ENCODE data around the gene CACNA1S. TPM values are rescaled to one million over a fixed set of nuclear protein-coding genes. Genes with fewer than 3 reads are reported as not detected.

CACNA1S gene
- total and polyA plus RNA-seq, 2 donors (not counting 1 experiment from before 2014, with no cell fraction given) = not detected

DNA sequence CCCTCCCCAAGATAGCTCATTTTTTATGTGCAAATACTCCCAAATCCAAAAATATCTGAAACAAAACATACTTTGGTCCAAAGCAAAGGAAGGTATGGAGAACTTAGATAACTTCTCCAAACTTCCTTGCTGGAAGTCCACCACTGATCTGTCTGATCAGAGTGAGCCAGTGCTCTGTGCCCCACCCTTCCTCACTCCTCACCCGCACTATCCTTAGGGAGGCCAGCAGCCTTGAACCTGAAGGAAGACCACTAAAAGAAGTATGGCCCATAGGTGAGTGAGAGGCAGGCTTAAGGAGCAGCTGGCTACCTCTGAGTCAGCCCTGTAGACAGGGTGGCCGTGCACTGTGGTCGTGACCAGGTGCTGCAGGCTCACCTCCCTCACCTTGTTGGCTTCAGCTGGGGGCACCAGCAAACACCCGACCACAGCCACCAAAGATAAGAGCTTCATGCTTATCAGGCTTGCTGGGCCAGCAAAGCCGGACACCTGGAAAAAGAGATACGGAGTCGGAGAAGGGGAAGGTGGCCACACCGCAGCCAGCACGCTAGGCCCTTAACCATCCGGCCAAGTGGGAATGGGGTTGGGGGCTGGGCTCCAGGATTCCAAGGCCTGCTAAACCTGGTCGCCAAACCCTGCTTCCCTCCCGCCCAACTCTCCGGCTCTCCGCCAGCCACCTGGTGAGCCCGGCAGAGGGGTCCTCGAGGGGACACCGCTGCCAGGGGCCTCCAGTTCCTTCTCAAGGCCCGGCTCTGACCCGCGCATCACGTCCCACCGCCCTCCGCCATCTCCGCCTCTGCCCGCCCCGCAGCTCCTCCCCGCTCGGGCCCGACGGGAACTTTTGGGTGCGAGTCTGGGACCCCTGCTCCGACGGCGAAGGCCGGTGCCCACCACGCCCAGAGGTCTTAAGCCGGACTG is 41.5 kb upstream of the CACNA1S start:
- Histone ChIP-seq H3K27me3 (replicated peaks in 1 of 4; ENCODE audit: control extremely low read depth in 1 of 4, control insufficient read depth in 3 of 4, insufficient read depth in 4 of 4, low read length in 3 of 4) (peaks cover 0 to 16% (median 4%) of the 10 kb centered on the region in 4 experiments), H3K4me1 (ENCODE audit: control insufficient read depth in 2 of 2, insufficient read depth in 2 of 2, low read length in 2 of 2) (peaks cover 9 to 17% of the 10 kb centered on the region in 2 donors), H3K4me2 (replicated peaks; ENCODE audit: low read depth, low read length, poor library complexity, severe bottlenecking) (peak overlapping the region; percentile 83), H3K9me3 (ENCODE audit: control extremely low read depth in 1 of 3, control insufficient read depth in 2 of 3, insufficient read depth in 1 of 3, low read length in 2 of 3) (no peaks in the 10 kb centered on the region), H3K27ac (ENCODE audit: low read length in 2 of 2) (peak overlapping the region in 1 of 2 donors; percentile 35), H3K36me3 (replicated peaks in 1 of 2; ENCODE audit: control extremely low read depth in 1 of 2, control insufficient read depth in 1 of 2, extremely low read depth in 1 of 2, insufficient read depth in 2 of 2, low read length in 1 of 2) (peaks cover 0 to 17% of the 10 kb centered on the region in 2 experiments), H4K20me1 (ENCODE audit: control insufficient read depth, insufficient read depth, low read length, poor library complexity, severe bottlenecking) (no peaks in the 10 kb centered on the region), H3K4me3 (ENCODE audit: control extremely low read depth in 1 of 5, extremely low read depth in 1 of 5, insufficient read depth in 1 of 5, low read depth in 2 of 5, low read length in 4 of 5) (peak overlapping the region; percentile 19 to 81 (median 71)), H3K9ac (ENCODE audit: low read length) (peak overlapping the region; percentile 68), H3K79me2 (ENCODE audit: control insufficient read depth, insufficient read depth, low read length) (peaks cover 6% of the 10 kb centered on the region), H2AFZ (ENCODE audit: insufficient read depth, low read depth, low read length, poor library complexity, severe bottlenecking) (peak overlapping the region; percentile 89)
- ChIA-PET CTCF (interaction anchor here (0.9 to 1.6 kb wide), 4 partner anchors 16 to 181 kb away, joined by 3 to 5 read pairs (median 3); no protein-coding TSS in a partner anchor), POLR2A (interaction anchor here (0.6 to 1.1 kb wide), 3 partner anchors 8 to 39 kb away, joined by 3 read pairs; no protein-coding TSS in a partner anchor)
- no peak for TF ChIP-seq EZH2 (IDR thresholded peaks at IDR 0.05; ENCODE audit: borderline replicate concordance, insufficient read depth, low read depth, low read length, poor library complexity, severe bottlenecking)
- TF ChIP-seq, protein P1, sequence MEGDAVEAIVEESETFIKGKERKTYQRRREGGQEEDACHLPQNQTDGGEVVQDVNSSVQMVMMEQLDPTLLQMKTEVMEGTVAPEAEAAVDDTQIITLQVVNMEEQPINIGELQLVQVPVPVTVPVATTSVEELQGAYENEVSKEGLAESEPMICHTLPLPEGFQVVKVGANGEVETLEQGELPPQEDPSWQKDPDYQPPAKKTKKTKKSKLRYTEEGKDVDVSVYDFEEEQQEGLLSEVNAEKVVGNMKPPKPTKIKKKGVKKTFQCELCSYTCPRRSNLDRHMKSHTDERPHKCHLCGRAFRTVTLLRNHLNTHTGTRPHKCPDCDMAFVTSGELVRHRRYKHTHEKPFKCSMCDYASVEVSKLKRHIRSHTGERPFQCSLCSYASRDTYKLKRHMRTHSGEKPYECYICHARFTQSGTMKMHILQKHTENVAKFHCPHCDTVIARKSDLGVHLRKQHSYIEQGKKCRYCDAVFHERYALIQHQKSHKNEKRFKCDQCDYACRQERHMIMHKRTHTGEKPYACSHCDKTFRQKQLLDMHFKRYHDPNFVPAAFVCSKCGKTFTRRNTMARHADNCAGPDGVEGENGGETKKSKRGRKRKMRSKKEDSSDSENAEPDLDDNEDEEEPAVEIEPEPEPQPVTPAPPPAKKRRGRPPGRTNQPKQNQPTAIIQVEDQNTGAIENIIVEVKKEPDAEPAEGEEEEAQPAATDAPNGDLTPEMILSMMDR (IDR thresholded peaks at IDR 0.05) = no peak
- intact Hi-C loops (cut with micrococcal nuclease) = loop anchor here (1.0 to 10.0 kb wide), 3 partner anchors 17 to 991 kb away; partner anchors contain the start of gene ARL8A
- under 1% methylated on average over 35 of the region's 37 CpGs for WGBS (ENCODE audit: insufficient coverage)
- H3K9me3 Mint-ChIP-seq (ENCODE audit: insufficient read depth) = no peaks in the 10 kb centered on the region
- DNase-seq = no peak
- peak overlapping the region; percentile 90 for H3K4me3 Mint-ChIP-seq
- H3K27me3 Mint-ChIP-seq = peaks cover 11% of the 10 kb centered on the region
- peak; percentile 77 for ATAC-seq (ENCODE audit: low read depth)
- H3K4me1 Mint-ChIP-seq = peaks cover 18% of the 10 kb centered on the region
- H3K27ac Mint-ChIP-seq = peak overlapping the region; percentile 86

Measured in B cell (primary cell).